Left hindlimb (tissue), 1 donor: ENCODE data around the gene TRPM2.
"Not testable (repeated sequence)": the region's sequence is repeated elsewhere in the genome, so short reads cannot be mapped to it uniquely, and the experiment has no call there.

Experiments used
- DNase-seq: peaks from one replicate; pipeline ENCODE4 v3.0.0-alpha.2; 2018

TRPM2 gene

GRCh38 chr21:44377201-44377921, 23.9 kb downstream of the TRPM2 start:
- no peak for DNase-seq

- DNase-seq: no peak
These were observed 24.7 kb downstream of the TRPM2 start for GRCh38 chr21:44377922-44378645.

- DNase-seq: no peak
These were observed 25.5 kb downstream of the TRPM2 start for GRCh38 chr21:44378646-44379514.

GRCh38 chr21:44379515-44379848, 26.1 kb downstream of the TRPM2 start:
- DNase-seq: no peak

- DNase-seq: no peak
These were observed 26.8 kb downstream of the TRPM2 start for GRCh38 chr21:44379991-44380865.

GRCh38 chr21:44380876-44381275, 27.5 kb downstream of the TRPM2 start:
- no peak for DNase-seq

- DNase-seq: no peak
These were observed 28.5 kb downstream of the TRPM2 start for GRCh38 chr21:44381874-44382273.

GRCh38 chr21:44382536-44382935, 29.1 kb downstream of the TRPM2 start:
- no peak for DNase-seq

GRCh38 chr21:44383216-44383615, 29.8 kb downstream of the TRPM2 start:
- DNase-seq: no peak

- no peak for DNase-seq
These were observed 31.5 kb downstream of the TRPM2 start for GRCh38 chr21:44384968-44385367.

- no peak for DNase-seq
These were observed 35.9 kb downstream of the TRPM2 start for GRCh38 chr21:44389335-44389734.

GRCh38 chr21:44390886-44391285, 37.5 kb downstream of the TRPM2 start:
- no peak for DNase-seq

- no peak for DNase-seq
These were observed 38.1 kb downstream of the TRPM2 start for GRCh38 chr21:44391345-44392091.

- DNase-seq: no peak
These were observed 38.8 kb downstream of the TRPM2 start for GRCh38 chr21:44392185-44392584.

- no peak for DNase-seq
These were observed 39.5 kb downstream of the TRPM2 start for GRCh38 chr21:44392916-44393315.

GRCh38 chr21:44394733-44395132, 41.3 kb downstream of the TRPM2 start:
- DNase-seq: no peak

- no peak for DNase-seq
These were observed 41.8 kb downstream of the TRPM2 start for GRCh38 chr21:44395260-44395659.

GRCh38 chr21:44396803-44397202, 43.4 kb downstream of the TRPM2 start:
- DNase-seq: not testable (repeated sequence)

GRCh38 chr21:44397431-44398031, 44.1 kb downstream of the TRPM2 start:
- no peak for DNase-seq

GRCh38 chr21:44398499-44398898, 45.1 kb downstream of the TRPM2 start:
- DNase-seq: no peak
